Common myeloid progenitor, CD34-positive (primary cell): ENCODE data around the gene SCN4A.
A peak's percentile ranks its signal among the peaks of the same experiment; 100 is the strongest.

Experiments
- CTCF ChIA-PET: fragments of 350-600 bp; sonication (Branson Sonifier 250); formaldehyde crosslinking; loops from one replicate; lab custom pipeline; 2021; ENCODE audit warnings: antibody characterized with exemption; lab: Charles Lee
- POLR2A ChIA-PET: fragments of 350-600 bp; sonication (Branson Sonifier 250); formaldehyde crosslinking; loops from one replicate; lab custom pipeline; 2021; ENCODE audit warnings: antibody characterized with exemption; lab: Charles Lee
- DNase-seq, 3 donors: peaks; one replicate each; pipeline versions ENCODE4 v3.0.0 to v3.0.0-alpha.2; 2013
- H3K27ac ChIP-seq, 2 experiments: 1 replicate in 1 of 2; 2 replicates in 1 of 2; pipeline ENCODE4 v1.7.0; 2013; ENCODE audit warnings: inconsistent platforms in 2 of 2, low read length in 2 of 2, mild to moderate bottlenecking in 2 of 2, low read depth in 1 of 2, moderate library complexity in 1 of 2; ENCODE audit not compliant: severe bottlenecking in 2 of 2, insufficient read depth in 1 of 2, poor library complexity in 1 of 2
- H3K27me3 ChIP-seq, 5 experiments: replicated peaks in 2 of 5; 1 replicate in 3 of 5; 2 replicates in 2 of 5; pipeline versions ENCODE4 v1.6.1 to v1.7.0; 2013; ENCODE audit warnings: low read length in 4 of 5, mild to moderate bottlenecking in 2 of 5, moderate library complexity in 2 of 5, inconsistent platforms in 1 of 5; ENCODE audit not compliant: insufficient read depth in 5 of 5, control insufficient read depth in 4 of 5
- H3K36me3 ChIP-seq, 4 experiments: 1 replicate in 2 of 4; 2 replicates in 2 of 4; pipeline versions ENCODE4 v1.6.1 to v1.7.0; 2013; ENCODE audit warnings: low read length in 3 of 4, control low read depth in 1 of 4, mild to moderate bottlenecking in 1 of 4; ENCODE audit not compliant: control insufficient read depth in 4 of 4, insufficient read depth in 4 of 4
- H3K4me1 ChIP-seq, 4 experiments: 1 replicate in 3 of 4; 2 replicates in 1 of 4; pipeline versions ENCODE4 v1.6.1 to v1.7.1; 2013; ENCODE audit warnings: low read length in 3 of 4, mild to moderate bottlenecking in 3 of 4, control low read depth in 1 of 4, inconsistent platforms in 1 of 4, moderate library complexity in 1 of 4; ENCODE audit not compliant: control insufficient read depth in 4 of 4, insufficient read depth in 4 of 4; ENCODE audit errors: control extremely low read depth in 1 of 4
- H3K4me3 ChIP-seq, 7 experiments: 1 replicate in 4 of 7; 2 replicates in 3 of 7; pipeline versions ENCODE4 v1.5.1 to v1.7.0; 2013; ENCODE audit warnings: mild to moderate bottlenecking in 7 of 7, low read length in 6 of 7, moderate library complexity in 6 of 7, inconsistent platforms in 2 of 7, low read depth in 2 of 7, control low read depth in 1 of 7; ENCODE audit not compliant: insufficient read depth in 4 of 7, control insufficient read depth in 1 of 7; ENCODE audit errors: extremely low read depth in 1 of 7
- H3K9me3 ChIP-seq, 5 experiments: 1 replicate in 4 of 5; 2 replicates in 1 of 5; pipeline versions ENCODE4 v1.6.1 to v1.7.1; 2013; ENCODE audit warnings: low read length in 4 of 5, mild to moderate bottlenecking in 2 of 5, inconsistent platforms in 1 of 5, low read depth in 1 of 5, moderate library complexity in 1 of 5; ENCODE audit not compliant: control insufficient read depth in 4 of 5, insufficient read depth in 2 of 5; ENCODE audit errors: control extremely low read depth in 1 of 5
- WGBS: methylation state at CpG from one replicate; pipeline ENCODE4 v1.1.5; 2013; ENCODE audit not compliant: insufficient coverage; 5-methylcytosine and 5-hydroxymethylcytosine counted together

Gene SCN4A

DNA sequence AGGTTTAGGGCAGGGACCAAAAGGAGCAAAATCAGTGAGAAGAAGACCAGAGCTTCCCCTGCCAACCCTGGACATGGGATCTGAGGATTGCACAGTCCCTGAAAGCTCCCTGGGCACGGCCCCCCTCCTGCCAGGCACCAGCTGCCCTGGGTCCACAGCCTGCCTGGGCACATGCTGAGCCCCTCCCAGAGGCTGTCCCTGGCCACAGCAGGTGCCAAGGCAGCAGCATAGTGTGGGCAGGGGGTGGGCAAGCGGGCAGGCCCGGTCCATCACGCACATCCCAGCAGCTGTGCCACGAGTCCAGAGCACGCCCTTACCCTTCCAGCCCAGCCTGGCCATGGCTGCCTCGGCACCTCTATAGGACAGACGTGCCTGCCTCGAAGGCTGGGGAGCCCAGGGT lies 12.7 kb downstream of the SCN4A start:
- H3K9me3 ChIP-seq, result no peaks in the 10 kb centered on the region
- CTCF ChIA-PET, result interaction anchor here (2.2 kb wide), 1 partner anchor 40 kb away, joined by 6 read pairs; no protein-coding TSS in a partner anchor
- DNase-seq, result no peak
- no peak overlapping the region for H3K27ac ChIP-seq
- no peak overlapping the region for H3K4me3 ChIP-seq
- peaks cover 0 to 17% (median 11%) of the 10 kb centered on the region in 4 experiments for H3K4me1 ChIP-seq
- H3K27me3 ChIP-seq, result no peaks in the 10 kb centered on the region
- H3K36me3 ChIP-seq, result no peaks in the 10 kb centered on the region
- 97% methylated on average over 8 of the region's 9 CpGs for WGBS
- POLR2A ChIA-PET, result interaction anchor here (0.6 kb wide), 1 partner anchor 644 kb away, joined by 4 read pairs; no protein-coding TSS in a partner anchor

DNA sequence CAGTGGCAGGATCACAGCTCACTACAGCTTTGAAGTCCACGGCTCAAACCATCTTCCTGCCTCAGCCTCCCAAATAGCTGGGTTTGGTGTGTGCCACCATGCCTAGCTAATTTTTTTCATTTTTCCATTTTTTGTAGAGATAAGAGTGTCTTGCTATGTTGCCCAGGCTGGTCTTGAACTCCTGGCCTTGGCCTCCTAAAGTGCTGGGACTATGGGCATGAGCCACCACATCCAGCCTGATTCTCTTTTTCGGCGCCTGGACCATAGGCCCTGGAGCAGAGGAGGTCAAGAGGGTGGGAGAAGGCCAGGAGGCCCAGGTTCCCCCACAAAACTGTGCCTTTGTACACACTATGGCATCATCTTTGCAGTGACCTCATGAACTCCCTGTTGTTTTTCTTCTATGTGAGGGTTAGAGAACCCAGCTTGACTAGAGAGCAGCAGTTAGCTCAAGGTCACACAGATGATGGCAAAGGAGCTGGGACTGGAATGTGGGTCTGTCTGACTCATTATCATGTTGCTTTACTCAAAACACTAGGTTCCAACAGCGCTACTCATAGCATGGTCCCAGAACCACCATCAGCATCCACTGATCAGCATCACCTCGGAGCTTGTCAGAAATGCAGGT lies 16.3 kb downstream of the SCN4A start:
- DNase-seq, result no peak
- Histone ChIP-seq H3K27ac (no peak overlapping the region), H3K27me3 (no peaks in the 10 kb centered on the region), H3K4me3 (no peak overlapping the region), H3K9me3 (no peaks in the 10 kb centered on the region), H3K4me1 (peaks cover 3 to 39% (median 35%) of the 10 kb centered on the region in 4 experiments), H3K36me3 (no peaks in the 10 kb centered on the region)
- WGBS, result 95% methylated on average over 3 of the region's 5 CpGs
- ChIA-PET CTCF (interaction anchor here (0.9 to 3.1 kb wide), 7 partner anchors 10 to 70 kb away, joined by 3 to 13 read pairs (median 4); partner anchors contain the start of gene GH1), POLR2A (no interaction called here)

DNA sequence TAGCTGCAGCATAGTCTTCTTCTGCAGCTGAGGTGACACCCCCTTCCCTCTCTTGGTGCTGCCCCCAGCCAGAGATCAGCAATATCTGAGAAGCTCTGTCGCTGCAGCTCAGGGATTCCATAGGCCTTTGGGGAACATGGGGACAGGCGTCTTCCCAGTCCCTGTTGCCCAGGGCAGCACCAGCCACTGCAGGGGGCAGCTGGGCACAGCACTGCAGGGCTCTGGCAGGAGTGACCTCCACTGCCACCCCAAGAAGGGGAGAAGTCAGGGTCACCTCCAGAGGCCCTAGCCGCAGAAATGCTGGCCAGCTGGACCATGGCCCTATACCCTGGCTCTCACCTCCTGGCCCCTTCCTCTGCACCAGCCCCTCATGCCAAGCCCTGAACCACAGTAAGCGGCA lies 16.9 kb downstream of the SCN4A start:
- Histone ChIP-seq H3K36me3 (no peaks in the 10 kb centered on the region), H3K27me3 (no peaks in the 10 kb centered on the region), H3K9me3 (no peaks in the 10 kb centered on the region), H3K27ac (no peak overlapping the region), H3K4me1 (peaks cover 3 to 33% (median 30%) of the 10 kb centered on the region in 4 experiments), H3K4me3 (no peak overlapping the region)
- ChIA-PET POLR2A (no interaction called here), CTCF (interaction anchor here (0.9 to 3.1 kb wide), 6 partner anchors 9 to 70 kb away, joined by 3 to 13 read pairs (median 4); partner anchors contain the start of gene GH1)
- no peak for DNase-seq
- WGBS, result 86% methylated on average over 3 of the region's 4 CpGs

DNA sequence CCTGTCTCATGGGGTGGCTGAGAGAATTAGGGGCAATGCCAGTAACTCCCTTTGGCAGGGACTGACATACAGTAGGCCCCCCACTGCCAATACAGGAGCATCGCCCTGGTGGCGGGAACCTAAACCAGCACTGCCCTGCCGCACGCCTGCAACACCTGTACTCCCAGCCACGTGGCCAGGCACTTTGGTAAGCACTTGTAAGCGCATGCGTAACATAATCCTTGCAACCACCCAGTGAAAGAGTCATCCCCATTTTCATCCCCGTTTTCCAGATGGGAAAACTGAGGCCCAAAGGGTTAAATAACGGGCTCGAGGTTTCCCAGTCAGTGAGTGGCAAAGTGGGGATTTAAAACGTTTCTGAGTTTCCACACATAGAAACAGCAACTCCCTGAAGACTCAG lies 17.5 kb downstream of the SCN4A start:
- no peak for DNase-seq
- no peaks in the 10 kb centered on the region for H3K9me3 ChIP-seq
- H3K27ac ChIP-seq, result no peak overlapping the region
- H3K4me1 ChIP-seq, result peaks cover 3 to 38% (median 30%) of the 10 kb centered on the region in 4 experiments
- H3K36me3 ChIP-seq, result no peaks in the 10 kb centered on the region
- no peak overlapping the region for H3K4me3 ChIP-seq
- ChIA-PET POLR2A (interaction anchor here (1.0 kb wide), 1 partner anchor 61 kb away, joined by 3 read pairs; no protein-coding TSS in a partner anchor), CTCF (interaction anchor here (0.8 to 3.1 kb wide), 7 partner anchors 9 to 71 kb away, joined by 3 to 13 read pairs (median 3); no protein-coding TSS in a partner anchor)
- no peaks in the 10 kb centered on the region for H3K27me3 ChIP-seq
- WGBS, result 89% methylated on average over 8 of the region's 11 CpGs

DNA sequence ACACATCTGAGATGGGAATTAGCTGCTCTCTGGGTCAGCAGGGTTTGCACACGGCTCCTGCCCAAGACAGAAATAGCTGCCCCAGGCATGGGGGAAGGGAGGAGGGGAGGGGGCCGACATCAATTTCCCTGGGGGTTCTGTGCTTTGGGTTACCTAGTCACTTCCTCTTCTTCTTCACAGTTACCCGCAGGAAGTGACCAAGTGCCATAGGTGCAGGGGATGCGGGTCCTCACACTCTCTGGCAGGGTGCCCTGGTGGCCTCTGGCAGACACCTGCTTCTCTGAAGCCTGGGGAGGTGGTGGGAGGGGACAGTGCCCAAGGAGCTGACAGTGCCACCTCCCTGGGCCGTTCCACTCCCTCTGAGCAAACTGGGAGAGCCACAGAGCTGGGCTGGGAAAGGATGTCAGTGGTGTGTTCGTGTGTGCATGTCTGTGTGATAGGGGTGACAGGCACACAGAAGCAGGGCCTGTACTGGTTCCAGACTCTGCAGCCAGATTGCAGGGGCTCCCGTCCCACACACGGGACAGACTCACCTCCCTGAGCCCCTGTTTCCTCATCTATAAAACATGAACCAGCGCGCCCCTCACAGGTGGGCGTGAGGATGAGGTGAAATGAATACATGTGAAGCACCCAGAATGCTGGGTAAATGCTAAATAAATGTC lies 18.2 kb downstream of the SCN4A start:
- CTCF ChIA-PET, result interaction anchor here (0.8 to 3.1 kb wide), 13 partner anchors 8 to 74 kb away, joined by 3 to 14 read pairs (median 3); partner anchors contain the start of genes CD79B and ICAM2
- H3K4me1 ChIP-seq, result peaks cover 3 to 40% (median 29%) of the 10 kb centered on the region in 4 experiments
- H3K27me3 ChIP-seq, result no peaks in the 10 kb centered on the region
- WGBS, result 37% methylated on average over 7 of the region's 11 CpGs
- DNase-seq, result peak; percentile 67 to 94 (median 90)
- POLR2A ChIA-PET, result interaction anchor here (0.6 to 1.0 kb wide), 4 partner anchors 19 to 131 kb away, joined by 3 to 4 read pairs (median 3); no protein-coding TSS in a partner anchor
- H3K36me3 ChIP-seq, result no peaks in the 10 kb centered on the region
- peak overlapping the region in 2 of 7 experiments; percentile 19 to 38 for H3K4me3 ChIP-seq
- H3K27ac ChIP-seq, result peak overlapping the region in 1 of 2 experiments; percentile 60
- no peaks in the 10 kb centered on the region for H3K9me3 ChIP-seq

DNA sequence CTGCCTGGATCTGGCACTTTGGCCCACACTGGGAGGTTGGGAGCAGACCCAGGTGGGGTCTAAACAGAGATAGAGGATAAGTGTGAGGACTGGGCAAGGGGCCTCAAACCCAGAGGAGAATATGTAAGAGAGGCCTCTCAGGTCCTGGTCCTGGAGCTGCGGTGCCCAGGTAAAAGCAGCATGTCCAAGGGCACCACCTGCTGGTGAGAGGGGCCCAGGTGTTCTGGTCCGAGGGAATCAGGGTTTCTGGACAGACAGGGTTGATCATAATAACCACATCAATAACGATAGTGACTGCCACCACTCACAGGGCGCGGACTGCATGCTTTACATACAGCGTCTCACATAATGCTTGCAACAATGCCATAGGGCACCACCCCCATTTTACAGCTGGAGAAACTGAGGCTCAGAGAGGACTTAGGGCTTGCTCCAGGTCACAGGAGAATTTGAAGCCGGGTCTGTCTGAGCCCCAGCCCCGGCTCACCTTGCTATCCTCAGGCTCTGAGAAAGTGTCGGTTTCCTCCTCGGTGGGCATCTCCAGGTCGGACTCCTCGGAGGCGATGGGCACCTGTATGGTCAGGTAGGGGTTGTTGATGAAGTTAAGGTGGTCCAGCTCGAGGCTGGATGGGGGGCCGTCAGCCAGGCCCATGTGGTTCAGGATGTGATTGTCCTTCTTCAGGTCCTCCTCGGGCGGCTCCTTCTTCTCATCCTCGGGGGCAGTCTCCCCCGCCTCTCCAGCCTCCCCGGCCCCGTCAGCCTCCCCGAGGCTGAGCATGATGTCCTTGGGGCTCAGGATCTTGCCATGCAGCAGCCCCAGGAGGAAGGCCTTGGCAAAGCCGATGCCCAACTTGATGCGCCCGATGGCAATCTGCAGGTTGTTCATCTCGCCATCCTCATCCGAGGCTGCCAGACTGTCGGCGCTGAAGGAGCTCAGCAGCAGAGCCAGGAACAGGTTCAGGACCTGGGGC lies 21.5 kb downstream of the SCN4A start:
- WGBS, result 98% methylated on average over 15 of the region's 29 CpGs
- Histone ChIP-seq H3K27me3 (no peaks in the 10 kb centered on the region), H3K36me3 (no peaks in the 10 kb centered on the region), H3K27ac (no peak overlapping the region), H3K4me1 (peaks cover 3 to 62% (median 41%) of the 10 kb centered on the region in 4 experiments), H3K4me3 (no peak overlapping the region), H3K9me3 (no peaks in the 10 kb centered on the region)
- POLR2A ChIA-PET, result no interaction called here
- DNase-seq, result no peak
- CTCF ChIA-PET, result interaction anchor here (0.6 to 3.8 kb wide), 16 partner anchors 11 to 163 kb away, joined by 3 to 14 read pairs (median 4); partner anchors contain the start of genes CD79B, GH1, ICAM2 and PRR29
